Measurements from ENCODE around the gene SERPINE3. TPM values are rescaled to one million over a fixed set of nuclear protein-coding genes. Genes with fewer than 3 reads are reported as not detected.

The SERPINE3 gene
- total RNA-seq, 4 donors from 2014 or later, result not detected

- no peaks in the 10 kb centered on the region for H3K4me1 ChIP-seq
- TF ChIP-seq CTCF (IDR thresholded peaks at IDR 0.05) (no peak), EP300 (IDR thresholded peaks at IDR 0.05) (no peak), POLR2A (IDR thresholded peaks at IDR 0.05; ENCODE audit: low read depth) (no peak), POLR2AphosphoS5 (IDR thresholded peaks at IDR 0.05) (no peak)
- intact Hi-C loops (cut with DNase I), result no loop called here
- H3K36me3 ChIP-seq, result no peaks in the 10 kb centered on the region
- no peaks in the 10 kb centered on the region for H3K27me3 ChIP-seq
- H3K27ac ChIP-seq (replicated peaks in 1 of 4), result no peak overlapping the region
- no peak for DNase-seq (ENCODE audit: extremely low spot score)
- no peaks in the 10 kb centered on the region for H3K9me3 ChIP-seq
- no peak overlapping the region for H3K4me3 ChIP-seq
Measured at GRCh38 chr13:51333421-51333820, 6.1 kb upstream of the SERPINE3 start.

DNA sequence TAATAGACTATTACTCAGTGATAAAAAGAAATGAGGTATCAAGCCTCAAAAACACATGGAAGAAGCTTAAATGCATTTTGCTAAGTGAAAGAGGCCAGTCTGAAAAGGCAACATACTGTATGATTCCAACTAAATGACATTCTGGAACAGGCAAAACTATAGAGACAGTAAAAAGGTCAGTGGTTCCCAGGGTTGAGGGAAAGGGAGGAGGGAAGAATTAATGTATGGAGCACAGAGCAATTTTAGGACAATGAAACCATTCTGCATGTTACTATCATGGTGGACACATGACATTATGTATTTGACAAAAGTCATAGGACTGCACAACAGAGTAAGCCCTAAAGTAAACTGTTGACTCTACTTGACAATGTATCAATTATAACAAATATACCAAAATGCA lies 5.7 kb upstream of the SERPINE3 start:
- intact Hi-C loops (cut with DNase I), result no loop called here
- no peaks in the 10 kb centered on the region for H3K9me3 ChIP-seq
- H3K4me1 ChIP-seq, result no peaks in the 10 kb centered on the region
- H3K36me3 ChIP-seq, result no peaks in the 10 kb centered on the region
- no peak for DNase-seq (ENCODE audit: extremely low spot score)
- TF ChIP-seq EP300 (IDR thresholded peaks at IDR 0.05) (no peak), POLR2AphosphoS5 (IDR thresholded peaks at IDR 0.05) (no peak), POLR2A (IDR thresholded peaks at IDR 0.05; ENCODE audit: low read depth) (no peak), CTCF (IDR thresholded peaks at IDR 0.05) (no peak)
- H3K27ac ChIP-seq (replicated peaks in 1 of 4), result no peak overlapping the region
- no peaks in the 10 kb centered on the region for H3K27me3 ChIP-seq
- no peak overlapping the region for H3K4me3 ChIP-seq

DNA sequence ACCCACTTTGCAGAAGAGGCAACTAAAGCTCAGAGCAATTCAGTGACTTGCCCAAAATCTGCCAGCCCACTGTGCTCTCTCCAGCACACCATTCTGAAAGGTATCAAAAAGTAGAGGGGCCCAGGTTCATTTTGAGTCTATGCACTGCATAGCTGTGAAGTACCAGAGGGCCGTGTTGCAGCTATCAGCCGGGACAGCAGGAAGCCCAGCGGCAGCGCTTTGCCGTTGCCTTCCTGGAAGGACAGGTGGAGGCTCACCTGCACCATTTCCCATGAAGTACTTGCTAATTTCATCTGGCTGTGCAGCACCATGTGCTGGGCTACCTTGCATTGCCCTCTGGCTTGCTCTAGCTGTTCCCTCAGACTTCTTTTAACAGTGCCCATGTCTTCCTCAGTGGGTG lies 2.7 kb upstream of the SERPINE3 start:
- intact Hi-C loops (cut with DNase I), result no loop called here
- H3K36me3 ChIP-seq, result no peaks in the 10 kb centered on the region
- 92% methylated on average over 2 of the region's 5 CpGs for WGBS
- no peaks in the 10 kb centered on the region for H3K27me3 ChIP-seq
- no peaks in the 10 kb centered on the region for H3K9me3 ChIP-seq
- H3K27ac ChIP-seq (replicated peaks in 1 of 4), result no peak overlapping the region
- DNase-seq (ENCODE audit: extremely low spot score), result peak; percentile 75
- no peaks in the 10 kb centered on the region for H3K4me1 ChIP-seq
- no peak for TF ChIP-seq POLR2AphosphoS5 (IDR thresholded peaks at IDR 0.05)
- TF ChIP-seq POLR2A (IDR thresholded peaks at IDR 0.05; ENCODE audit: low read depth), result no peak
- no peak for TF ChIP-seq CTCF (IDR thresholded peaks at IDR 0.05)
- TF ChIP-seq EP300 (IDR thresholded peaks at IDR 0.05), result no peak
- no peak overlapping the region for H3K4me3 ChIP-seq

DNA sequence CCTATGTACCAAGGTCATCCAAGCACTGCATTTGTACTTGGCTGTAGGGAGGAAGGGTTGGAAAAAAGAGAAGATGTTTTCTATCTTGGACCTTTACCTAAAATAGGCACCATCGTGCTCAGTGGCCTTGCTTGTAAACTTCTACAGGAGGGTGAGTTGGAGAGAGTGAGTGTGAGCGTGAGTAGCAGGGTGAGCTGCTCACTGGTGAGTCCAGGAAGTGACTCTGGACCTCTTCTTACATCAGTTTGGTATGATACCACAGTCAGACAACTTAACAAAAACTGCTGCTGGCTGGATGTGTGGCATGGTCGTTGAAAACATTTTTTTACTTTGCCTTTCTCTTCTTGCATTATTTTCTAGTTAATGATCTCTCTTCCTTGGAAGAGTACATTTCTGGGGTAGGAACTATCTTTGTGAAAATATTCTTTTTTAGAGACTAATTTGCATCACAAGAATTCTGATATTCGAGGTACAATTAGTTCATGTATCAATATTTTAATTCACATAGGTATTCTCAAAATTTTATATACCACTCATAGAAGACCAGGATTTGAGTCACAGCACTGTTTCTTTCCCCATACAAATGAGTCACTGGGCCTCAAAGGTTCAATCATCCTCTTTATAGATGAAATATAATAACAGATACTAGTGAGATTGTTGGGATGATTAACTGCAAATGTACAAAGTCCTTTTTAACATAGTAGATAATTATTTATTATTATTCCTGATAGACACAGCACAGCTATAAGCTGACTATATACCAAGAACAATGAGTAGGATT lies 651 bp downstream of the SERPINE3 start:
- Histone ChIP-seq H3K27ac (replicated peaks in 1 of 4) (no peak overlapping the region), H3K36me3 (peaks cover 0 to 4% (median 0%) of the 10 kb centered on the region in 4 donors), H3K4me1 (no peaks in the 10 kb centered on the region), H3K4me3 (no peak overlapping the region), H3K27me3 (no peaks in the 10 kb centered on the region), H3K9me3 (no peaks in the 10 kb centered on the region)
- TF ChIP-seq POLR2A (IDR thresholded peaks at IDR 0.05; ENCODE audit: low read depth) (no peak), CTCF (IDR thresholded peaks at IDR 0.05) (no peak), POLR2AphosphoS5 (IDR thresholded peaks at IDR 0.05) (no peak), EP300 (IDR thresholded peaks at IDR 0.05) (no peak)
- 86% methylated on average over 4 of the region's 4 CpGs for WGBS
- DNase-seq (ENCODE audit: extremely low spot score), result no peak
- intact Hi-C loops (cut with DNase I), result no loop called here

- intact Hi-C loops (cut with DNase I), result no loop called here
- WGBS, result 95% methylated on average over 2 of the region's 2 CpGs
Measured at GRCh38 chr13:51341232-51341631, 1.7 kb downstream of the SERPINE3 start.

More at GRCh38 chr13:51341232-51341631, 1.7 kb downstream of the SERPINE3 start:
- no peaks in the 10 kb centered on the region for H3K4me1 ChIP-seq
- DNase-seq (ENCODE audit: extremely low spot score), result no peak
- no peaks in the 10 kb centered on the region for H3K27me3 ChIP-seq
- TF ChIP-seq POLR2A (IDR thresholded peaks at IDR 0.05; ENCODE audit: low read depth), result no peak
- no peak for TF ChIP-seq EP300 (IDR thresholded peaks at IDR 0.05)
- TF ChIP-seq CTCF (IDR thresholded peaks at IDR 0.05), result no peak
- no peak for TF ChIP-seq POLR2AphosphoS5 (IDR thresholded peaks at IDR 0.05)
- no peaks in the 10 kb centered on the region for H3K9me3 ChIP-seq
- H3K27ac ChIP-seq (replicated peaks in 1 of 4), result no peak overlapping the region
- H3K4me3 ChIP-seq, result no peak overlapping the region
- peaks cover 0 to 4% (median 0%) of the 10 kb centered on the region in 4 donors for H3K36me3 ChIP-seq

Data from esophagus muscularis mucosa (tissue), 4 donors.